ENCODE results near the gene NPRL2.

NPRL2 gene

DNA sequence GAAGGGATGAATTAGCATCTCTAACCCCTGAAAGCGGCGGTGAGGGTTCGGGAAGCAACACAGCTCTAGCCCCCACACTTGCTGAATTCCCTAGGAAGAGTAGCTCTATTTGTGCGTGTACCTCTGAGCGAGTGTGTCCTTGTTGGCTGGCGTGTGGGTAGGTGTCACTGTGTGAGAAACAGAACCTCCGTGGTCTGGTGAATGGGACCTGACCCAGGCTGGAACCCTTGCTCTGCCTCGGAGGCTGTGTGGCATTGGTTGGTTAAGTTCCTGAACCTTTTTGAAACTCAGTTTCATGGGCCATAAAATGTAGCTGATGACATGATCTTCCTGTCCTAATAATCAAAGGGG is 9.2 kb upstream of the NPRL2 start:
- Histone ChIP-seq H2BK120ac (ENCODE audit: low read depth, low read length) (no peak overlapping the region), H3K4me3 (ENCODE audit: low read length in 2 of 2) (peak overlapping the region; percentile 33 to 96), H3K23ac (ENCODE audit: low read depth, low read length, poor library complexity) (no peak overlapping the region), H3K4me2 (ENCODE audit: insufficient read depth, low read length, poor library complexity, severe bottlenecking) (peak overlapping the region; percentile 82), H3K14ac (ENCODE audit: low read length) (no peak overlapping the region), H3K4ac (ENCODE audit: low read length) (no peak overlapping the region), H4K8ac (ENCODE audit: low read depth, low read length) (no peak overlapping the region), H3K79me1 (ENCODE audit: low read depth, low read length) (peaks cover 17% of the 10 kb centered on the region), H3K27me3 (ENCODE audit: control insufficient read depth in 3 of 3, insufficient read depth in 3 of 3, low read depth in 1 of 3, low read length in 3 of 3) (peaks cover 0 to 25% (median 8%) of the 10 kb centered on the region in 3 experiments), H4K91ac (ENCODE audit: low read depth, low read length, poor library complexity) (no peak overlapping the region), H3K9ac (ENCODE audit: low read depth, low read length, poor library complexity) (no peak overlapping the region), H3K4me1 (ENCODE audit: control insufficient read depth in 2 of 2, insufficient read depth in 1 of 2, low read depth in 1 of 2, low read length in 2 of 2) (peaks cover 27 to 35% of the 10 kb centered on the region in 2 donors), H2AFZ (ENCODE audit: low read length) (peak overlapping the region; percentile 92), H3K18ac (ENCODE audit: low read length) (peak overlapping the region; percentile 5), H2AK5ac (ENCODE audit: low read depth, low read length) (peak overlapping the region; percentile 21), H2BK15ac (ENCODE audit: low read length) (no peak overlapping the region), H2BK12ac (ENCODE audit: low read length) (no peak overlapping the region), H3K9me3 (replicated peaks in 1 of 2; ENCODE audit: control insufficient read depth in 2 of 2, insufficient read depth in 1 of 2, low read depth in 1 of 2, low read length in 2 of 2) (no peaks in the 10 kb centered on the region), H2BK5ac (ENCODE audit: low read length) (no peak overlapping the region), H3K36me3 (replicated peaks in 1 of 2; ENCODE audit: control insufficient read depth in 2 of 2, insufficient read depth in 2 of 2, low read length in 2 of 2) (peaks cover 22 to 35% of the 10 kb centered on the region in 2 donors), H3K27ac (replicated peaks; ENCODE audit: low read length) (no peak overlapping the region)
- DNase-seq (ENCODE audit: low spot score) = no peak
- no CpG with 5 or more reads among the region's 8 CpGs for WGBS, 2 donors (ENCODE audit: extremely low coverage in 2 of 2, insufficient read length in 2 of 2, insufficient replicate concordance in 1 of 2)

DNA sequence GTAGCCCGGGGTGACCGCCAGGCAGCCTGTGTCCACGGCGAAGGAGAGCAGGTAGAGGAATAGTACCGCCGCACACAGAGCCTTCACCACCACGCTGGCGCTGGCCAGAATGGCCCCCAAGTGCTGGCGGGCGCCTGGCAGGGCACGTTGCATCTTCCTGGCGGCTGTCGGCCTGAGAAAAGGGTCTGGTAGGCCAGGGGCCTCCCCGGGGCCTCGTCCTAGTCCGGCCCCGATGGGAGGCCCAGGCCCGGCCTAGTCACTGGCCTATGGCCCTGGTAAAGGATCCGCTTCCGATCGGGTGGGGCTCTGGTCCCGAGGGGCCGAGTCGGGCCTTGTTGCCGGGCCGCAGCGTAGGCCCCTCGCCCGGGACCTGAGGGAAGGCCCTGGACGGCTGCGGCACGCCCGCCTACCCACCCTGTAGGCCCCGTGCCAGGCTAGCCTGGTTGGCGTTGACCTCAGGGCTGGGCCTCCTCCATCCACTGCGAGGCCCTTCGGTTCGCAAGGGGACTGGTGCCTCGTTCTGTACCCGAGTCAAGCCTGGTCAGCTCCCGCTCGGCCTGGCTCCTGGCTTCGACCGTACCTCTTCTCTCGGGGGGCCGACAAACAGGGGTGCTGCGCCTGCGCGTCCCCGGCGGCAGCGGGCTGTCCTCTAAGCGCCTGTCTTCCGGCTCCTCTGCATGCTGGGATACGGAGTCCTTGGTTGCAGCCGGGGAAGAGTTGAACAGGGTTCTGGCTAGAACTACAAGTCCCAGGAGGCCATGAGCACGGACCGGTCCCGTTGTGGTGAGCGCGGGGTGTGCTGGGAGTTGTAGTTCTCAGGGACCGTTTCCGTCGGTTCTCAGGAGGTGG is 8.6 kb upstream of the NPRL2 start, which contains the start of gene TMEM115:
Gene TMEM115 (minus strand): TSS at position 611 of the 849 bp plus-strand sequence. CDS start 458 bp downstream, at position 153.
- Histone ChIP-seq H2BK12ac (ENCODE audit: low read length) (no peak within 1 kb of the TSS), H3K79me1 (ENCODE audit: low read depth, low read length) (peaks cover 15% of the 10 kb centered on the region), H3K27me3 (ENCODE audit: control insufficient read depth in 3 of 3, insufficient read depth in 3 of 3, low read depth in 1 of 3, low read length in 3 of 3) (peaks cover 0 to 19% (median 2%) of the 10 kb centered on the region in 3 experiments), H3K4me1 (ENCODE audit: control insufficient read depth in 2 of 2, insufficient read depth in 1 of 2, low read depth in 1 of 2, low read length in 2 of 2) (peaks cover 27 to 29% of the 10 kb centered on the region in 2 donors), H4K91ac (ENCODE audit: low read depth, low read length, poor library complexity) (no peak within 1 kb of the TSS), H3K27ac (replicated peaks; ENCODE audit: low read length) (no peak within 1 kb of the TSS), H2BK120ac (ENCODE audit: low read depth, low read length) (no peak within 1 kb of the TSS), H3K4me3 (ENCODE audit: low read length in 2 of 2) (peak within 1 kb of the TSS; percentile 96), H3K23ac (ENCODE audit: low read depth, low read length, poor library complexity) (peak within 1 kb of the TSS; percentile 95), H3K9me3 (replicated peaks in 1 of 2; ENCODE audit: control insufficient read depth in 2 of 2, insufficient read depth in 1 of 2, low read depth in 1 of 2, low read length in 2 of 2) (no peaks in the 10 kb centered on the region), H2BK15ac (ENCODE audit: low read length) (no peak within 1 kb of the TSS), H3K18ac (ENCODE audit: low read length) (peak within 1 kb of the TSS; percentile 98), H2AFZ (ENCODE audit: low read length) (peak within 1 kb of the TSS; percentile 92), H3K4ac (ENCODE audit: low read length) (peak within 1 kb of the TSS; percentile 12), H4K8ac (ENCODE audit: low read depth, low read length) (no peak within 1 kb of the TSS), H3K36me3 (replicated peaks in 1 of 2; ENCODE audit: control insufficient read depth in 2 of 2, insufficient read depth in 2 of 2, low read length in 2 of 2) (peaks cover 27 to 41% of the 10 kb centered on the region in 2 donors), H2AK5ac (ENCODE audit: low read depth, low read length) (peak within 1 kb of the TSS; percentile 79), H3K4me2 (ENCODE audit: insufficient read depth, low read length, poor library complexity, severe bottlenecking) (peak within 1 kb of the TSS; percentile 94), H3K14ac (ENCODE audit: low read length) (peak within 1 kb of the TSS; percentile 87), H2BK5ac (ENCODE audit: low read length) (peak within 1 kb of the TSS; percentile 40), H3K9ac (ENCODE audit: low read depth, low read length, poor library complexity) (peak within 1 kb of the TSS; percentile 100)
- no CpG with 5 or more reads among the region's 64 CpGs for WGBS, 2 donors (ENCODE audit: extremely low coverage in 2 of 2, insufficient read length in 2 of 2, insufficient replicate concordance in 1 of 2)
- DNase-seq (ENCODE audit: low spot score) = peak; percentile 96

DNA sequence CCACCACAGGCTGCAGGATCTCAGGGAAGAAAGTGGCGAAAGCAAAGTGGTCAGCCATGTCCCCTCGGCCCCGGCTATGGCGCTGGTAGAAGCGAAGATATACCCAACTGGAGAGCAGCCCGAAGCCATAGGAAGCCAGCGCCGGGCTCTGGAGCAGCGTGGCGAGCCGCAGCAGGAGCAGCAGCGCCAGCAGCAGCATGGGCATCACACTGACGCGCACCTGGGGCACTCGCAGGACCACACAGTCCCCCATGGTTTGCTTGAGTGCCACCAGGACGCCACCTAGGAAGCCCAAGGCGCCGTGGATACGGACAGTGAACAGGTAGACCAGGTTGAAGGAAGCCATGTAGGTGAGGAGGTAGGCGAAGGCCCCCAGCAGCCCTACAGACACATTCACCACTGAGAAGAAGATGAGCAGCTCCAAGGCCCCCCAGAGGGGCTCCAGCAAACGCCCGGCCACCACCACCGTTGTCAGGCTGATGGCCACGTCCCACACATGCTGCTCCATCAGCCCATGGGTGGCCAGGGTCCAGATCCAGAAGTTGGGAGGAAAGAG is 7.9 kb upstream of the NPRL2 start:
- peaks cover 27 to 28% of the 10 kb centered on the region in 2 donors for H3K4me1 ChIP-seq (ENCODE audit: control insufficient read depth in 2 of 2, insufficient read depth in 1 of 2, low read depth in 1 of 2, low read length in 2 of 2)
- no peak overlapping the region for H2AFZ ChIP-seq (ENCODE audit: low read length)
- no peak overlapping the region for H2BK15ac ChIP-seq (ENCODE audit: low read length)
- H3K36me3 ChIP-seq (replicated peaks in 1 of 2; ENCODE audit: control insufficient read depth in 2 of 2, insufficient read depth in 2 of 2, low read length in 2 of 2) = peaks cover 33 to 48% of the 10 kb centered on the region in 2 donors
- H2BK5ac ChIP-seq (ENCODE audit: low read length) = peak overlapping the region; percentile 40
- H3K4me3 ChIP-seq (ENCODE audit: low read length in 2 of 2) = peak overlapping the region; percentile 96
- H3K14ac ChIP-seq (ENCODE audit: low read length) = peak overlapping the region; percentile 58
- H4K8ac ChIP-seq (ENCODE audit: low read depth, low read length) = no peak overlapping the region
- H3K9me3 ChIP-seq (replicated peaks in 1 of 2; ENCODE audit: control insufficient read depth in 2 of 2, insufficient read depth in 1 of 2, low read depth in 1 of 2, low read length in 2 of 2) = no peaks in the 10 kb centered on the region
- peak overlapping the region; percentile 100 for H3K9ac ChIP-seq (ENCODE audit: low read depth, low read length, poor library complexity)
- DNase-seq (ENCODE audit: low spot score) = no peak
- H3K27ac ChIP-seq (replicated peaks; ENCODE audit: low read length) = no peak overlapping the region
- H3K27me3 ChIP-seq (ENCODE audit: control insufficient read depth in 3 of 3, insufficient read depth in 3 of 3, low read depth in 1 of 3, low read length in 3 of 3) = peaks cover 0 to 12% (median 0%) of the 10 kb centered on the region in 3 experiments
- H2BK12ac ChIP-seq (ENCODE audit: low read length) = no peak overlapping the region
- no peak overlapping the region for H4K91ac ChIP-seq (ENCODE audit: low read depth, low read length, poor library complexity)
- WGBS, 2 donors (ENCODE audit: extremely low coverage in 2 of 2, insufficient read length in 2 of 2, insufficient replicate concordance in 1 of 2) = no CpG with 5 or more reads among the region's 24 CpGs
- H2AK5ac ChIP-seq (ENCODE audit: low read depth, low read length) = peak overlapping the region; percentile 79
- no peak overlapping the region for H3K18ac ChIP-seq (ENCODE audit: low read length)
- peak overlapping the region; percentile 95 for H3K23ac ChIP-seq (ENCODE audit: low read depth, low read length, poor library complexity)
- H2BK120ac ChIP-seq (ENCODE audit: low read depth, low read length) = no peak overlapping the region
- H3K4me2 ChIP-seq (ENCODE audit: insufficient read depth, low read length, poor library complexity, severe bottlenecking) = peak overlapping the region; percentile 94
- no peak overlapping the region for H3K4ac ChIP-seq (ENCODE audit: low read length)
- H3K79me1 ChIP-seq (ENCODE audit: low read depth, low read length) = peaks cover 15% of the 10 kb centered on the region

DNA sequence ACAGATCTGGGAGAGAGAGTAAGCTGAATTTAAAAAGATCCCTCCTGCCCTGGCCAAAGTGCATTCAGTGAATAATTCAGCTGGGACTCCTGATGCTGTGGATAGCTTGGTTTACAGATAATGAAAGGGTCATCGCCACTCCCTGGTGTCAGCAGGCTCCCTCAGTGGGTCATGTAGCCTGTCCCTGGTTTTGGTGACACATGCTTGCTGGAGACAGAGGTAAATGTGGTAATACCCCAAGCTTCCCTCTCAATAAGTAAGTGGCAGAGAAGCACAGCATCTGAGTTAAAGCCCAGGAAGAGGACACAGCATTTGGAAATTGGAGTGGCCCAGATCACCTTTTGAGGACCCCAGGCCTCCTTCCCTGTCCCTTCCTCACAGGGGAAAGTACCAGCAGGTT is 6.9 kb upstream of the NPRL2 start:
- H4K8ac ChIP-seq (ENCODE audit: low read depth, low read length) = peak overlapping the region; percentile 73
- no peak overlapping the region for H2BK5ac ChIP-seq (ENCODE audit: low read length)
- H2BK120ac ChIP-seq (ENCODE audit: low read depth, low read length) = no peak overlapping the region
- H3K9me3 ChIP-seq (replicated peaks in 1 of 2; ENCODE audit: control insufficient read depth in 2 of 2, insufficient read depth in 1 of 2, low read depth in 1 of 2, low read length in 2 of 2) = no peaks in the 10 kb centered on the region
- H3K4ac ChIP-seq (ENCODE audit: low read length) = no peak overlapping the region
- no peak overlapping the region for H3K27ac ChIP-seq (replicated peaks; ENCODE audit: low read length)
- H2AFZ ChIP-seq (ENCODE audit: low read length) = no peak overlapping the region
- peak overlapping the region; percentile 20 to 96 for H3K4me3 ChIP-seq (ENCODE audit: low read length in 2 of 2)
- peaks cover 15% of the 10 kb centered on the region for H3K79me1 ChIP-seq (ENCODE audit: low read depth, low read length)
- H3K4me2 ChIP-seq (ENCODE audit: insufficient read depth, low read length, poor library complexity, severe bottlenecking) = peak overlapping the region; percentile 36
- no CpG with 5 or more reads among the region's 1 CpG for WGBS, 2 donors (ENCODE audit: extremely low coverage in 2 of 2, insufficient read length in 2 of 2, insufficient replicate concordance in 1 of 2)
- no peak overlapping the region for H2BK15ac ChIP-seq (ENCODE audit: low read length)
- peaks cover 40 to 57% of the 10 kb centered on the region in 2 donors for H3K36me3 ChIP-seq (replicated peaks in 1 of 2; ENCODE audit: control insufficient read depth in 2 of 2, insufficient read depth in 2 of 2, low read length in 2 of 2)
- no peak overlapping the region for H3K23ac ChIP-seq (ENCODE audit: low read depth, low read length, poor library complexity)
- no peak overlapping the region for H3K14ac ChIP-seq (ENCODE audit: low read length)
- H2BK12ac ChIP-seq (ENCODE audit: low read length) = no peak overlapping the region
- H3K18ac ChIP-seq (ENCODE audit: low read length) = no peak overlapping the region
- DNase-seq (ENCODE audit: low spot score) = no peak
- peak overlapping the region; percentile 34 for H3K9ac ChIP-seq (ENCODE audit: low read depth, low read length, poor library complexity)
- H2AK5ac ChIP-seq (ENCODE audit: low read depth, low read length) = no peak overlapping the region
- no peak overlapping the region for H4K91ac ChIP-seq (ENCODE audit: low read depth, low read length, poor library complexity)
- H3K4me1 ChIP-seq (ENCODE audit: control insufficient read depth in 2 of 2, insufficient read depth in 1 of 2, low read depth in 1 of 2, low read length in 2 of 2) = peaks cover 27 to 28% of the 10 kb centered on the region in 2 donors
- H3K27me3 ChIP-seq (ENCODE audit: control insufficient read depth in 3 of 3, insufficient read depth in 3 of 3, low read depth in 1 of 3, low read length in 3 of 3) = peaks cover 0 to 6% (median 0%) of the 10 kb centered on the region in 3 experiments
